H1 (cell line): ENCODE measurements around the gene KIF5C. TPM values are rescaled to one million over a fixed set of nuclear protein-coding genes. Genes with fewer than 3 reads are reported as not detected.

Experiments
- EZH2 ChIP-seq: fragments of 200-600 bp; sonication (generic); IDR thresholded peaks from 2 replicates; pipeline ENCODE4 v1.7.1; 2012; ENCODE audit warnings: low read depth, mild to moderate bottlenecking, moderate library complexity, low read length, inconsistent platforms; ENCODE audit not compliant: severe bottlenecking
- HDAC2 ChIP-seq, 2 experiments: fragments of 300-600 bp in 1 of 2; sonication (generic) in 1 of 2; IDR thresholded peaks; 2 replicates each; pipeline ENCODE4 v1.6.1; 2011 to 2012; ENCODE audit warnings: low read depth in 2 of 2, low read length in 2 of 2, mild to moderate bottlenecking in 2 of 2, moderate library complexity in 2 of 2, borderline replicate concordance in 1 of 2, inconsistent platforms in 1 of 2
- RNF2 ChIP-seq: fragments of 200-900, 300-1000 bp; sonication (generic); IDR thresholded peaks from 2 replicates; pipeline ENCODE4 v1.7.1; 2016; ENCODE audit warnings: borderline replicate concordance, low read depth, mild to moderate bottlenecking, antibody characterized with exemption, low read length; ENCODE audit not compliant: poor library complexity, severe bottlenecking; ENCODE audit errors: missing control alignments
- SIX5 ChIP-seq: IDR thresholded peaks from 2 replicates; pipeline ENCODE4 v1.6.1; 2011; ENCODE audit warnings: mild to moderate bottlenecking, low read depth, low read length
- YY1 ChIP-seq: IDR thresholded peaks from 2 replicates; pipeline ENCODE4 v1.6.1; 2011; ENCODE audit warnings: low read depth, mild to moderate bottlenecking, low read length
- polyA plus RNA-seq, 7 experiments: library from polyadenylated mRNA; depleted of rRNA in 3 of 7; stranded (reverse) in 5 of 7; unstranded in 2 of 7; fragments of >200 nt in 5 of 7; fragments of 200-250 nt in 2 of 7; gene quantifications; 1 replicate in 5 of 7; 2 replicates in 1 of 7; 4 replicates in 1 of 7; pipeline versions ENCODE4 v1.2.1 to v1.2.3, GENCODE V29; 2011 to 2013; ENCODE audit warnings: missing spikeins in 2 of 7, mixed read lengths in 2 of 7
- total RNA-seq: library from RNA; stranded (reverse); fragmentation: NEBNext Ultra II Directional; extraction: Animal tissue kit (Norgen Biotek cat#: 25700); gene quantifications from 2 replicates; pipeline ENCODE4 v1.2.1, GENCODE V29; 2021

The KIF5C gene
- total and polyA plus RNA-seq, 2 of the 8 experiments (the other 6 are each of a cell fraction or from before 2014, with no cell fraction given): 16.3 to 66.4 TPM

DNA sequence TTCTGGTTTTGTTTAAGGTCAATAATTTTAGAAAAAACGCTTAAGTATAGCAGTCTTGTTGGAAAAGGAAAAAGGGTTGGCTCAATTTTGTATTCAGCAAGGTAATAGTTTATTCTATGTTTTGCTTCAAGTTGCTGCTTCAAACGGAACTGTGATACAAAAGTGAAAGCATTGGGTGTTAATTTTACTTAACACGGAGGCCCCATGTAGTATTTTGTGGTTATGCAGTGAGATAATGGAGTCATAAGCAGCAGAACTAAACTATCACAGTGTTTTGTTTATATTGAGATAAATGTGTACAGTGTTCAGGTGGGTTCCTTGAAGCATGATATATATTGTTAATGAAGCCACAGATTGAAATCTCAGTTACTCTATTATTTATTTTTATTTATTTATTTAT is 96.5 kb downstream of the KIF5C start (continued):
- TF ChIP-seq YY1: no peak
- no peak for TF ChIP-seq EZH2
- TF ChIP-seq HDAC2 (IDR thresholded peaks at IDR 0.05; ENCODE audit: borderline replicate concordance in 1 of 2, low read depth in 2 of 2, low read length in 2 of 2): no peak
- no peak for TF ChIP-seq SIX5
- no peak for TF ChIP-seq RNF2
